Measurements from ENCODE around the gene C5orf58.

Gene C5orf58

DNA sequence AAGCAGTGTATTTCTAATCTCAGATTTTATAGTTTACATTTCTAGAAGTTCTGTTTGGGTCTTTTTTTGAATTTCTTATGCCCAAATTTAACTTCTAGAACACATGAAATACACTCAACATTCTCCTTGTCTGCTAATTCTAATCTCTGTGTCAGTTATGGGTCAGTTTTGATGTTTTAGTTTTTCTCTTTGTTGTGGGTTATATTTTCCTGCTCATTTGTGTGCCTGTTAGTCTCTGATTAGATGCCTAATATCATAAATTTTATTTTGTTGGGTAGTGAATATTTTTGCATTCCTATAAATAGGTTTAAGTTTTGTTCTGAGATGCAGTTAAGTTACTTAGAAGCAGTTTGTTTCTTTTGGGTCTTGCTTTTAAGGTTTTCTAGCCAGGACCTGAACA, 52.4 kb downstream of the C5orf58 start:
- DNase-seq, result no peak

DNA sequence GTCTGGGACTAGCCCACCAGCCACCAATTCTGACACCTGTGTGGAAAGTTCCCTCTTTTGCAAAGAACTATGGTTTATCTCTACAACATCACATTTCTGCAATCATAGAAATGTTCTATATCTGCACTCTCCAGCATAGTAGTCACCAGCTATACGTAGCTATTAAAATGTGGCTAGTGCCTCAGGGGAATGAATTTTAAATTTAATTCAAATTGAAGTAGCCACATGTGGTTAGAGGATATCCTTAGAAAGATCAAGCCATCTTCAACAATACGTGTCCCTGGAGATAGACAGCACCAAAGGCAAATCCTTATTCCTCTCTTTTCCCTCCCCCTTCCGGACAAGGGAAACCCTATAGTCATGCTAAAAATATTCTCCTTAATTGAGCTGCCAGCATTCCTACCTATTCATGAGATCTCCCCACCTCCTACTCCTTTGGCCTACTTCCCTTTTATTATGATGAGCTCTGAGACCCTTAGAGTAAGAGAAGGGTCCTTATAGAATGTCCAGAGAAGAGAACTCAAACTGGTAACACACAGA, 53.7 kb downstream of the C5orf58 start:
- no peak for DNase-seq

DNA sequence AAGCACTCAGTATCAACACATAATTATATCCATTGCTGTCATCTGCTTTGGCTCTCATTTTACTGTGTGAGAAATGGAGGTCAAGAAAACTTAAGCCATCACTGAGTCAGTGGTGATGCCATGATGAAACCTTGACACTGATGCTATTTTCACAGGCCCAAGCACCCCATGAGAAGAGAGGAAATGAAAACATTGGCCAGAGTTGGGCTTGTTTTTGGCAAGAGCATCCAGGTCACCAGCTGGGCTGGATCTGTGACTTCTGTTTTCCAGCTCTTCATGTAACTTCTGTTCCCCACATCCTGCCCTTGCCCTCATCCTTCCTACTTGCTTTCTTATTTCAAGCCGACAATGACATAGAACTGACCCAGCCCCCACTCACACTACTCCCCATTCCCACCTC, 54.7 kb downstream of the C5orf58 start:
- DNase-seq, result no peak

DNA sequence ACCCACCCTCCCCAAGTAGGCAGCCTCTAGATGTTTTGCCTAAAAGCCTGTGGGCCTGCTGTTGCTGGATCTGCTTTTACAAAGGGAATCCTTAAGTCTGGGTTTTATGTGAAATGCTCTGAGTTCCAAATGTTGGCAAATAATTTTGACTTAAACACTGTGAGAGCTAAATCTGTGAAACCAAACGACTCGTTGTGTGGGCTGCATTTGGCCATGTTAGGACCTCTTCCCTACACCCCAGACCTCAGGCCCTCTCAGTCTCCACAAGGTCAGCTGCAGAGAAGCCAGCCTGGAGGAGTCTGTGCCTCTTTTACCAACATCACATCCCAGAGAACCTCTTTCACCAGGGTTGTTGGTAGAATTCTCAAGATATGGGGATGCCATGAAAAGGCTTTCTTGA, 55.4 kb downstream of the C5orf58 start:
- peak; percentile 51 for DNase-seq

DNA sequence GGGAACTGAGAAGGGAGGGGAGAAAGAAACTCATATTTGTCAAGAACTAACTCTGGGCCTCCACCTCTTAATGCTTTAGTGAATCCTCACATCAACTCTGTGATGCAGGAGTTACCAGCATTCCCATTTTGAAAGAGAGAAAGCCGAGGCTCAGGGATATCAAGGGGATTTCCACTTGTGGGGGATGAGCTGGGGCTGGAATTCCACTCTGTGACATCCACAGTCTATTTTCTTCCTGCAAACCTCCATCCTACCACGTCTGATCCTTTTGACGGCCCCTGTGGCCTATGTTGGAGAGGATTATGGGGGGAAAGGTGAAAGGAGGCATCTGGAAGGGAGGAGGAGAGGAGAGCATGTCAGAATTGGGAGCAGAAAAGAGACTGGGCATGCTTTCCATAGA, 55.8 kb downstream of the C5orf58 start:
- no peak for DNase-seq

DNA sequence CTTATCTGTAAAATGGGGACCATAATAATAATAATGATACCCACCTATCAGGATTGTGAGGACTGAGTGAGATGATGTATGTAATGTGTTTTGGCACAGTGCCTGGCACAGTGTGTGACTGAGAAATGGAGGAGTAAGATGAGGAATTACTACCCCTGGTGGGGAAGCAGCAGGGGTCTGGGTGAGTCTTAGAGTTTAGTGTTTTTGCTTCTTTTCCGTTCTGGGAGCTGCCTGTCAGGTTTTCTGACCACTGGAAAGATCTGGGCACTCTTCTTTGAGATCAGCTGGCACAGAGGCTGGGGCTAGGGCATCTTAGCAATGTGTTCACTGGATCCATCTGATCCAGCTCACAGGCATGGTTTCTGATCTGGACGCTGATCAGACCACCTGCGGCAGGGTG, 56.3 kb downstream of the C5orf58 start:
- peak; percentile 52 for DNase-seq

DNA sequence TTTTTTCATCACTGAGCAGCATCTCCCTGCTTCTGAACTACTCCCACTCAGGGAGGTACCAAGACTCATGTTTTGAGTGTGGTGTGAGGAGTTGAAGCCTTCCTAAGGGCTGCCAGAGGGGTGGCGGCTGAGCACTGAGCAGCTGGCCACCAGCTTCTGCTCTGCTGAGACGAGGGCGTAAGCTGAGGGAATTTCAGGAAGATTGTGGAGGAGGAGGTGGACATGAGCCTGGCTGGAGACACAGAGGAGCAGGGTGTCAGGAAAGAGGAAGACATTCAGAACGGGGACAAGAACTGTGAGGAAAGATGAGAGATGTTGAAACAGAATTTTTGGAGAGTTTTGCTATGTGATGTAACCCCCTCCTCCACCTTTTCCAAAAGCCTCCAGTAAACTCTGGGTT, 57.0 kb downstream of the C5orf58 start:
- peak; percentile 53 for DNase-seq

DNA sequence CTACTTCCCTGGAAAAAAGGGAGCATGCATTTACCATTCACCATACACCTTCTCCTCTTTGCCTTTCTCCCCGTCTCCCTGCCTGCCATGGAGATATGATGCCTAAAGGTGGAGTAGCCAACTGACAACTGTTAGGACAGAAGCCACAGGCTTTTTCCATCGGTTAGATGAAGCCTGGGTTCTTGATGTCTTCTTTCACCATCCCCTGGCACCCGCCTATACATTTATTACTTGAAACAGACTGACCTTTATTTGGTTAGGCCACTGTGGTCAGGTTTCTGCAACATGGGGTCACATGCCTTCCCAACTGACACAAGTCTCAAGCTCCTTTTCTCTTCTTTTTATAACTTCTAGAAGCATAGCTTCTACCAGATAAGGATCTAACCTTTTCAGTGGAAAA, 57.7 kb downstream of the C5orf58 start:
- DNase-seq, result peak; percentile 48

DNA sequence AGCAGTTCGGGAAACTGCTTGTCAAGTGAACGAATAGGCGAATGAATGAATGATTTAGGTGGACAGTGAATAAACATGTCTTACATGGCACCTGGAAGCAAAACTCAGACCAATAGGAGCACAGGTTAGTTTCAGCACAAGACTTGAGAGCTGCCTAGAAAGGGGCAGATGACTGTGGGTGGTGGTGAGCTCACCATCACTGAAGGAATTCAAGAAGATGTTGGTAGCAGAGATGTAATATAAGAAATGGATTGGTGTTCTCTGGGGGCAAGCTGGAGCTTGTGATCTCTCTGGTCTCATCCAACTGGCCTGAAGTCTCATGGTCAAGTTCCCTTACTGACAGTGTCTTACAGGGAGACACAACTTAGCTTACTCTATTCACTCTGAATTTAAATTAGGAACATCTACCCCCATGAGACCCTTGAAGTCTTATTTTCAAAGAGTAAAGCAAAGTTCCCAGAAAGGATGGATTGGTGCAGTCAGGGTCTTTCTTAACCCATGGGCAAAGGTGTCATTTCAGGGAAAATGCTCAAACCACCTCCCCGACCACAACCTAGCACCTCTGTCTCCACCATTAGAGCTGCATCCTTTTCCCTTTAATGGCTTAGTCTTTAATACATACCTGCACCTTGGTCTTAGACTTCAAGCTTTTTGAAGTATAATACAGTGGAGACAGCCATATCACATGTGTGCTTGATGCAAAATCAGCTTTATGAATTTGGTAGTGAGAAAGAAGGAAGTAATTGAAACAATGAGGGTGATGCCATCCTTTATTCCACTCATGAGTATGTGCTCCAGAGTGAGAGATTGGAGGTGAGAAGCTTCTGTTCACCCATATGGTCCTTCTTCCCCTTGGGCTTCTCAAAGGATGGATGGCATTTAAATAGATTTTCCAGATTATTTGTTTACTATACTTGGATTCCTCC, 59.7 kb downstream of the C5orf58 start:
- no peak for DNase-seq

DNA sequence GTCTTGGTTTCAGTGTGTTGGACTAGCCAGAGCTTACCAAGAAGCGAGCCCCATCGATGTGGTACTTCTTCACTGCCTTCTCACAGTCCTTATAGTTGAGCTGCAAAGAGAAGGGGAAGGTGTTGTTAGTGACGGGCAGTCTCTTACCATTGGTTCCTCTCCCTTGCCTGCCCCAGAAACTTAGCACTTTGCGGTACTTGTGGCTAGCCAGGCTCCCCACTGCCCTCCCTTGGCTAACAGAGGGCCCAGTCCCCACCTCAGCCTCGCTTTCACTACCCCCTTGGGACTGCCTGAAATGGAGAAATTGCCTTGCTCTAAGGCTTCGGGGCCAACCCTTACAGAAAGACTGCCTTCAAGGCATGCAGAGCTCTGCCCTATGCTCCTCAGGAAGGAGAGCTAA, 60.5 kb downstream of the C5orf58 start:
- peak; percentile 79 for DNase-seq

DNA sequence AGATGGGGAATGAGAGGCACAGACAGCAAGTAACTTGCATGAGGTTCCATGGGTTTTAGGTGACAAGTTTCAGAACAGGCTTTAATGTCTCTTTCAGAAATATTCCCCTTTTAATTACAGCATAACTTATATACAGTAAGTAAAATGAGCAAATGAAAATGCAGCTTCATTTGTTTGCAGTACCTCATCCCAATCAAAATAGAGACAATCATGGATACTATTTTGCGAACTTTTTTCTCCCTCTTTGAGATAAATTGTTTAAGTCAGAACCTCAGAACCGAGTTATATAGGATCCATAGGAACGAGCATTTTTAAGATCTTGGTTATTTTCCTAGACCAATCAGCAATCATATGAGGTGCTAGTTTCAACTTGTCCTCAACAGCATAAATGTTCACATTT, 61.3 kb downstream of the C5orf58 start:
- DNase-seq, result no peak

DNA sequence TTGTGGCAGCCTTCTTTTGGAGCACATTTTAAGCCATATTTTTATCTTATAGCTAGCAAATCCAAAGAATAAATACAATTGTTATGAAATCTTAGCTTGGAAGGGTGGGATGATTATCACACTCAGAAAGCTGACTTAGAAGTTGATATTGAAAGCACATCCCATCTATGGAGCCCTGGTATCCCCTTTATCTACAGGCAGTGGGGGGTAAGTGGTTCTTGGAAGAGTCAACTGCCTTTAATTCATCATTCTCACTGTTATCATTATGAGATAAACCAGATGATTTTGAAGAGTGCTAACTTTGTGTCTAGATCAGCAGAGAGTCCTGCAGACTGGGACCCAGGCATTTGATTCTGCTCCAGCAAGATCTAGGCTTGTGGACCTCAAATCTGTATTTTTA, 61.8 kb downstream of the C5orf58 start:
- no peak for DNase-seq

Data from activated CD8-positive, alpha-beta memory T cell treated with anti-CD3 and anti-CD28 coated beads, Interleukin-2, amount 50 U/mL, for 48 hours (primary cell).